GM18526 (cell line): ENCODE results near the gene TCF19.

Experiments used
- POLR2A ChIP-seq: IDR thresholded peaks from 3 replicates; pipeline ENCODE4 v1.6.1; 2011; ENCODE audit not compliant: insufficient read length; ENCODE audit errors: extremely low read depth

The TCF19 gene

DNA sequence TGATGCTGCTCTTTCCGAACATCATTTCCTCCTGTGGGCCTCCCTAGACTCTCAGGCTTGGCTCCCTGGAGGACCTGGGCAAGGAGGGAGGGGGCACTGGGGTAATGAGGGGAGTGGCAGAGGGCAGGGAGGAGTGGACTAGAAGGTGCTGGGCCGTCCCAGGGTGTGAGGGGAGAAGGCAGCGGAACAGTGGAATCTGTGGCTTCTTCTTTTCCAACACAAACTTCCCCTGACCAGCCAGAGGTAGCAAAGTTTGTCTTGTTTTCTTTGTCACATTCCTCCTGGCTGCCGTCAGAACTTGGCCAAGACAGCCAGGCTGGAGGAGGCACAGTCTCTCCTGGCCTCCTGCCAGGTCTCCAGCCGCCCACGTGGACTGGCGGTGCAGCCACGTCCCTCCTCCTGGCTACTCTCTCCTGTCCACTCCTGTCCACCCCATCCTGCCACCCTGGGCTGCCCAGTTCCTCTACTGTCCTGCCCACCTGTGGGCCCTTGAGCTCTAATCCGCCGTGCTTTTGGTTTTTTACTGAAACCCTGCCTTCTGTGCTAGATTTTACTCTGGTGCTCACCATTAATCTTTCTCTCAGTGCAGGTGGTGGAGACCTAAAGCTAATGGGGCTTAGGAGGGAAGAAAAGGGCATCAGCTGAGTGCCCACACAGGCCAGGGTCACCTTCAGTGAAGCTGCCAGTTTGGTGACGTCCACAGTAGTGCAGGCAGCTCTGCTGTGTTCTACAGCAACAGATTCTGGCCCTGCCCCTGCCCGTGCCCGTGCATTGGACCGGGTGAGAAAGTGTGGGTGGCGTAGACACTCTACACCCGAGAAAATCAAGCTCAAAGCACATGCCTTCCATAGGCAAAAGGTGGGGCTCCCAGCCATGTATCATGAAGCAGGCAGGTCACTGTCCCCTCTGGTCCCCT lies 35.3 kb upstream of the TCF19 start:
- no peak for TF ChIP-seq POLR2A

GRCh38 chr6:31125162-31125561 lies 33.2 kb upstream of the TCF19 start:
- TF ChIP-seq POLR2A: no peak

DNA sequence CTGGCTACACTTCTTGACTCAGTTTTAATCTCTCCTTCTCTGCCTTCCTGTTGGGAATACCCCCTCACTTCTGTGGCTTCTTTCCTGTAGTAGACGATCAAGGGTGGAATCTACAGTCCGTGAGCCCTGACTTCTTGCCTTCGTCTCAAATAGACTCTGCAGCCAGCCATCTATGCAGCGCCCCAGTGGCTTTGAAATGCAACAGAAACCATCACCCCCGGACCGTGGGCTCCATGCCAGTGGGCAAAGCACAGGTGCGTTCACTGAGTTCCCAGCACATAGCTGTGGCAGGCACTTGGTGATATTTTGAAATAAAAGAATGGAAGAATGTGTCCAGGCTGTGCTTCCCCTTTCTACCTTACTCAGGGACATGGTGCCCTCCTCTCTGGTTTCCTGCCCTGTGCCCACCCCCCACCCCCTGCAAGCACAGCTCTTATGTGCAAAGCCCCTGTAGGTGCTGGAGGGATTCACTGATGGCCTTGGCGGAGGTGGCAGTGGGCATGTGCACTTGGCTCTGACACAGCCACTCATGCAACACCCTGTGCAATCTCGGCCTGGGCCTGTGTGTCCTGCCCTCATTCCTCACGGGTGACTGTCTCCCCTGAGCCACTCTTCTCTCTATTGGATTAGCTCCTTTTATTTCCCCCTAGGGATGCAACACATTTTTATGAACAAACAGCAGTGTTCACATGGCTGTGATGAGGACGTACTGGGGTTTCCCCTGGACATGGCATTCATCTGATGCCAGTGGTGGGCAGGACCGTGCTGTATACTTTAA lies 32.6 kb upstream of the TCF19 start:
- no peak for TF ChIP-seq POLR2A

DNA sequence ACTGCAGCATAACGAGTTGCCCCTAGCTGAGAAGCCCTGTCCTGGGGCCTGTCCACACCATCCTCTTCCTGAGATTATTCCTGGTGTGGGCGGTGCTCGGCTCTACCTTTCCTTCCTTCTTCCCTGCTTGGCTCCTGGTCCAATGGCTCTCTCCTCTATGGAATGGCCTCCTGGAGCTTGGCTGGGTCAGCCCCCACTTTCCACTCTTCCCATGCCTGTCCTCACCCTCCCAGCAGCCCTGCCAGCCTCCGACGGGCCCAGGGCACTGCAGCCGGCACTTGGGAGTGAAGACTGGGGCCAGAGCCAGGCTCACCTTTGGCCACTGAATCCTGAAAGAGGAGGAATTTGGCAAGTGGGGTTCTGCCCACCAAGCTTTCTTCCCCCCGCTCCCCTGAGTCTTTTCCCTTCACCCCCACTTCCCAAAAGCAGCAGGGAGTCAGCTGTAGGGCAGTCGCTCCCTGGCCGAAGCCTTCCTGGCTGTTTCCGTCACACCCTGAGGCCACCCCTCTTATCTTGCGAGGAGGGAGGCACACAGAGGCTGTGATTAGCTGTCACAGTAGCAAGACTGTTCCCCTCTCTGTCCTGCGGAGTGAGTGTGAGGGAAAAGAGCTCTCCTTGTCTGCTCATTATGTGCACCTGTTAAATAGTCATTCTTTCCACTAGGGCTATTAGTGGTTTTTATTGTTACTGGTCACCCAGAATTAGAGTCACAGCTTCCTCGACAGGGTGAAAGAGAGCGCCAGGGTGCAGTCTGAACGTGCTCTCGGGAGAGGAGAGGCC lies 31.8 kb upstream of the TCF19 start:
- TF ChIP-seq POLR2A: no peak

- no peak for TF ChIP-seq POLR2A
Measured at GRCh38 chr6:31128093-31128676, 30.2 kb upstream of the TCF19 start.

DNA sequence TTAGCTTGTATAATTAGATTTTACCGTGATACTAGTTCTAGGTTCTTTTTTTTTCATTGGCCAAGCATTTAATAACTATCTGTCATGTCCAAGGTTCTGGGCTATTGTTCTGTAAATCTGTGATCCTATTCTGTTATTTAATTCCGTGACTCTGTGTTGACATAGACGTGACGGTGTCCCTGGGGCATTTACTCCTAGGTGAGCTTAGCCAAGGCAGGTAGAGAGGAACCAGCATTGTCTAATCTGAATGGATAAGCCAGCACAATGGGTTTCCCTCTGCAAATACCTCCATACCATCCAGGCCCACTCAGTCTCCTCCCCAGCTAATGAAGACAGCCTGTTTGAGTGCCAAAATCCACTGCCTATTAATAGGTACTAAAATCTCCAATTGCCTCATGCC lies 29.3 kb upstream of the TCF19 start:
- no peak for TF ChIP-seq POLR2A

DNA sequence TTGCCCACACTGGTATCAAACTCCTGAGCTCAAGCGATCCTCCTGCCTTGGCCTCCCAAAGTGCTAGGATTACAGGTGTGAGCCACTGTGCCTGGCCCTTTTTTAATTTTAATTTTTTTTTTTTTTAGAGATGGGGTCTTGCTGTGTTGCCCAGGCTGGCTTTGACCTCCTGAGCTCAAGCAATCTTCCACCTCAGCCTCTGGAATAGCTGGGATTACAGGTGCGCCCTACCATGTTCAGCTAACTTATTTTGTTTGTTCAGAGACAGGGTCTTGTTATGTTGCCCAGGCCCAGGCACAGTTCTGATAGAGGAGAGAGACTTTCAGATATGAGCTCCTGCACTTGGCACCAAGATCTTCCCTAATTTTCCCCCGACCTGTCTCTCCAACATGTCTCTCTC lies 27.6 kb upstream of the TCF19 start:
- no peak for TF ChIP-seq POLR2A

GRCh38 chr6:31131595-31131994 lies 26.8 kb upstream of the TCF19 start:
- TF ChIP-seq POLR2A: no peak

GRCh38 chr6:31132806-31133205 lies 25.6 kb upstream of the TCF19 start:
- TF ChIP-seq POLR2A: no peak

DNA sequence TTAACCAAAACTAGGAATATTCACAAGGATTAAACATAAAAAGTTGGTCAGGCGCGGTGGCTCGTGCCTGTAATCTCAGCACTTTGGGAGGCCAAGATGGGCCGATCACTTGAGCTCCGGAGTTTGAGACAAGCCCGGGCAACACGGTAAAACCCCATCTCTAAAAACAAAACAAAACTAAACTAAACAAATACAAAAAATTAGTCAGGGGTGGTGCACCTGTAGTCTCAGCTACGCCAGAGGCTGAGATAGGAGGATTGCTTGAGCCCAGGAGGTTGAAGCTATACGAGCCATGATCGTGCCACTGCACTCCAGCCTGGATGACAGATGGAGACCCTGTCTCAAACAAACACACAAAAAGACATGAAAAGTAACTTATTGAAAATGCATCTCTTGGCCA lies 22.7 kb upstream of the TCF19 start:
- TF ChIP-seq POLR2A: no peak

- no peak for TF ChIP-seq POLR2A
Measured at GRCh38 chr6:31138982-31139381, 19.4 kb upstream of the TCF19 start, which contains the start of gene PSORS1C2. TSS of gene PSORS1C2 (minus strand) at chr6:31139066. CDS start at chr6:31139026, 40 bp downstream.

DNA sequence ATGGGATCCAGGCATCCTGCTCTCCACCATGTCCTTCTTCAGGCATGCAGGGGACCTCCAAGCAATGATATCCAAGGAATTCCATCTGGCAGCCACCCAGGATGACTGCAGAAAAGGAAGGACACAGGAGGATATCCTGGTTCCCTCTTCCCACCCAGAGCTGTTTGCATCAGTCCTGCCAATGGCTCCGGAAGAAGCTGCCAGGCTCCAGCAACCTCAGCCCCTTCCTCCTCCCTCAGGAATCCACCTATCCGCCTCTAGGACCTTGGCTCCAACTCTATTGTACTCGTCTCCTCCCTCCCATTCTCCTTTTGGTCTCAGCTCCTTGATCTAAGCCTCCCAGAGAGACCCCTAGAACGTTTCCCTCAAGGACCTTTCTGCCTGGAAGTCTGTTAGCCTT lies 18.8 kb upstream of the TCF19 start:
- TF ChIP-seq POLR2A: no peak

GRCh38 chr6:31140643-31141042 lies 17.7 kb upstream of the TCF19 start:
- no peak for TF ChIP-seq POLR2A

- TF ChIP-seq POLR2A: no peak
Measured at GRCh38 chr6:31142361-31142761, 16.0 kb upstream of the TCF19 start.

- no peak for TF ChIP-seq POLR2A
Measured at GRCh38 chr6:31143148-31143547, 15.2 kb upstream of the TCF19 start.
